GM12872 (cell line): Measurements from ENCODE around the gene C13orf42.

Experiments
- CTCF ChIP-seq: IDR thresholded peaks from 3 replicates; pipeline ENCODE4 v1.5.1; 2011; ENCODE audit warnings: low read depth, mild to moderate bottlenecking, low read length, moderate library complexity; ENCODE audit not compliant: insufficient read depth

Gene C13orf42

GRCh38 chr13:51063909-51064308 lies 47.2 kb downstream of the C13orf42 start:
- TF ChIP-seq CTCF: no peak

- TF ChIP-seq CTCF: no peak
Observed at GRCh38 chr13:51058461-51059167, 52.5 kb downstream of the C13orf42 start.

DNA sequence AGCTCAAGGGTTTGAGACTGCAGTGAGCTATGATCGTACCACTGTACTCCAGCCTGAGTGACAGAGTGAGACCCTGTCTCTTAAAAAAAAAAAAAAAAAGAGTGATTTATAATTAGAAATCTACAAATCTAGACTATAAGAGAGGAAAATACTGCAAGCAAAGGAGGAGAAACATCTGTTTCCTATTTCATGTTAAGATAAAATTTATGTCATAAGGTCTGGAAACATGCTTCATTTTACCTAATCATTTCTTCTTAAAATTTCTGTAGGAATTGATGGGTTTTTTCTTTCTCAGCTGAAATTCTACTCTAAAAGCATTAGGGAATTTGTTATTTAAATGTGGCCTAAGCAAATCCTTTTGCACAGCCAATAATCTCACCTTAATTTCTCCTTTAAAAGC lies 53.2 kb downstream of the C13orf42 start:
- TF ChIP-seq CTCF: no peak

- no peak for TF ChIP-seq CTCF
Observed at GRCh38 chr13:51057001-51057400, 54.1 kb downstream of the C13orf42 start.

- TF ChIP-seq CTCF: no peak
Observed at GRCh38 chr13:51052581-51052980, 58.5 kb downstream of the C13orf42 start.

GRCh38 chr13:51050021-51050830 lies 60.8 kb downstream of the C13orf42 start:
- TF ChIP-seq CTCF: no peak

DNA sequence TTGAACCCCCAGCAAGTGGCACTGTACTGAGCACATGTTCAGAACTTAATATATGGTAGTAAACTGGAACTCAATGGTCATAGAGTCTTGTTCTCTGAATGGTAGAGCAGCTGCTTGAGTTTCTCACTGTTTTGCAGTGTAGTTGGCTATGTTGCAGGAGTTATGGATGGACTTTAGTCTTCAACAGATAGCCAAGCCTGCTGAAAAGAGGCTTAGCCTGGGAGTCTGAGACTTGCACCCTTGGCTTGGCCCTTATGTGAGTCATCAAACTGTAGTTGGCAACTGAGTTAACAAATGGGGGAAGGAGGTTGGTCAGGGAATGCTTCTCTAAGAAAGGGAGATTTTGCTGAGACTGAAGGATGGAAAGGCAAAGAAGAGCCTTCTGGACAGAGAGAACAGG lies 62.5 kb downstream of the C13orf42 start:
- TF ChIP-seq CTCF: no peak
